CD14-positive monocyte (primary cell): ENCODE data around the gene ATP5PD. TPM values are rescaled to one million over a fixed set of nuclear protein-coding genes. Genes with fewer than 3 reads are reported as not detected.

Source experiments
- DNase-seq, 3 donors: peaks; one replicate each; pipeline ENCODE4 v3.0.0-alpha.2; 2011 to 2022
- H2AFZ ChIP-seq: 2 replicates; pipeline ENCODE4 v1.6.0; 2012; ENCODE audit warnings: mild to moderate bottlenecking, low read depth, low read length, inconsistent platforms; ENCODE audit not compliant: insufficient read depth, poor library complexity, severe bottlenecking
- H3K27ac ChIP-seq, 2 donors: 1 replicate in 1 of 2; 2 replicates in 1 of 2; pipeline ENCODE4 v1.5.1; 2012 to 2013; ENCODE audit warnings: low read length in 2 of 2, control low read depth in 1 of 2, inconsistent platforms in 1 of 2, low read depth in 1 of 2, mild to moderate bottlenecking in 1 of 2
- H3K27me3 ChIP-seq, 2 donors: one replicate each; pipeline versions ENCODE4 v1.6.0 to v1.6.1; 2011 to 2013; ENCODE audit warnings: low read length in 2 of 2; ENCODE audit not compliant: control insufficient read depth in 2 of 2, insufficient read depth in 2 of 2
- H3K36me3 ChIP-seq, 2 donors: replicated peaks in 1 of 2; 1 replicate in 1 of 2; 2 replicates in 1 of 2; pipeline versions ENCODE4 v1.5.1 to v1.6.1; 2012 to 2013; ENCODE audit warnings: low read length in 2 of 2, control low read depth in 1 of 2, inconsistent platforms in 1 of 2, mild to moderate bottlenecking in 1 of 2; ENCODE audit not compliant: insufficient read depth in 2 of 2, control insufficient read depth in 1 of 2
- H3K4me1 ChIP-seq, 2 donors: 1 replicate in 1 of 2; 2 replicates in 1 of 2; pipeline versions ENCODE4 v1.5.1 to v1.6.1; 2012 to 2013; ENCODE audit warnings: low read length in 2 of 2, control low read depth in 1 of 2, inconsistent platforms in 1 of 2, mild to moderate bottlenecking in 1 of 2, moderate library complexity in 1 of 2; ENCODE audit not compliant: insufficient read depth in 2 of 2, control insufficient read depth in 1 of 2
- H3K4me2 ChIP-seq: replicated peaks from 2 replicates; pipeline ENCODE3; 2012; ENCODE audit warnings: low read length, moderate library complexity, mild to moderate bottlenecking; ENCODE audit not compliant: poor library complexity, severe bottlenecking; ENCODE audit errors: extremely low read depth
- H3K4me3 ChIP-seq, 3 experiments: fragments of 200-600 bp in 1 of 3; sonication (generic) in 1 of 3; replicated peaks in 1 of 3; 1 replicate in 2 of 3; 2 replicates in 1 of 3; pipeline ENCODE4 v1.5.1; 2011 to 2013; ENCODE audit warnings: low read length in 3 of 3, mild to moderate bottlenecking in 3 of 3, control low read depth in 2 of 3, low read depth in 2 of 3, inconsistent platforms in 1 of 3, moderate library complexity in 1 of 3
- H3K79me2 ChIP-seq: 2 replicates; pipeline ENCODE4 v1.6.0; 2012; ENCODE audit warnings: mild to moderate bottlenecking, control low read depth, inconsistent platforms, low read length, moderate library complexity; ENCODE audit not compliant: insufficient read depth
- H3K9ac ChIP-seq: 2 replicates; pipeline ENCODE4 v1.6.0; 2017; ENCODE audit warnings: low read length, mild to moderate bottlenecking; ENCODE audit not compliant: insufficient read depth, poor library complexity, severe bottlenecking
- H3K9me3 ChIP-seq, 2 donors: replicated peaks in 1 of 2; 1 replicate in 1 of 2; 2 replicates in 1 of 2; pipeline versions ENCODE4 v1.5.1 to v1.6.1; 2012 to 2013; ENCODE audit warnings: low read length in 2 of 2, control low read depth in 1 of 2; ENCODE audit not compliant: control insufficient read depth in 1 of 2, insufficient read depth in 1 of 2
- H4K20me1 ChIP-seq: 2 replicates; pipeline ENCODE4 v1.6.0; 2012; ENCODE audit warnings: mild to moderate bottlenecking, low read length, control low read depth, moderate library complexity; ENCODE audit not compliant: insufficient read depth
- H3K27ac Mint-ChIP-seq, 7 donors: one replicate each; pipeline ENCODE4 v1.8.0; 2020; ENCODE audit warnings: mild to moderate bottlenecking in 7 of 7, mixed read lengths in 7 of 7, moderate library complexity in 6 of 7, inconsistent platforms in 2 of 7
- H3K27me3 Mint-ChIP-seq, 3 donors: one replicate each; pipeline ENCODE4 v1.8.0; 2021 to 2022; ENCODE audit warnings: low read depth in 3 of 3, mild to moderate bottlenecking in 3 of 3, mixed read lengths in 3 of 3, moderate library complexity in 3 of 3, inconsistent platforms in 1 of 3
- H3K36me3 Mint-ChIP-seq, 2 donors: one replicate each; pipeline ENCODE4 v1.8.0; 2020; ENCODE audit warnings: mixed read lengths in 2 of 2, inconsistent platforms in 1 of 2, mild to moderate bottlenecking in 1 of 2
- H3K4me1 Mint-ChIP-seq: one replicate; pipeline ENCODE4 v1.8.0; 2020; ENCODE audit warnings: mild to moderate bottlenecking, mixed read lengths
- H3K4me3 Mint-ChIP-seq, 2 donors: one replicate each; pipeline ENCODE4 v1.8.0; 2020; ENCODE audit warnings: mild to moderate bottlenecking in 2 of 2, mixed read lengths in 2 of 2, moderate library complexity in 1 of 2
- H3K9me3 Mint-ChIP-seq, 7 donors: one replicate each; pipeline ENCODE4 v1.8.0; 2020 to 2022; ENCODE audit warnings: mixed read lengths in 7 of 7, mild to moderate bottlenecking in 6 of 7, moderate library complexity in 6 of 7, inconsistent platforms in 2 of 7
- WGBS: methylation state at CpG from one replicate; pipeline ENCODE4 v1.1.5; 2013; ENCODE audit warnings: missing lambda C conversion rate; ENCODE audit not compliant: insufficient coverage; 5-methylcytosine and 5-hydroxymethylcytosine counted together
- intact Hi-C, 2 donors: fragments of 100-400 bp; cut with micrococcal nuclease; formaldehyde crosslinking; loops; one replicate each; pipeline versions ENCODE4 v1.15.0 to v1.15.1; 2023
- polyA plus RNA-seq, 3 donors: library from polyadenylated mRNA; depleted of rRNA in 1 of 3; unstranded in 2 of 3; stranded (reverse) in 1 of 3; fragments of 300-500 nt in 2 of 3; fragments of >200 nt in 1 of 3; fragmentation: Illumina TruSeq in 2 of 3; gene quantifications; 1 replicate in 2 of 3; 2 replicates in 1 of 3; pipeline ENCODE4 v1.2.3, GENCODE V29; 2012 to 2021
- TF ChIP-seq, protein P1 (sequence below): fragments of 200-600 bp; IDR thresholded peaks from one replicate; pipeline ENCODE4 v1.8.0; 2022; ENCODE audit warnings: antibody characterized with exemption, mild to moderate bottlenecking

The ATP5PD gene
- polyA plus RNA-seq, 3 donors = 139 to 451 (median 437) TPM

DNA sequence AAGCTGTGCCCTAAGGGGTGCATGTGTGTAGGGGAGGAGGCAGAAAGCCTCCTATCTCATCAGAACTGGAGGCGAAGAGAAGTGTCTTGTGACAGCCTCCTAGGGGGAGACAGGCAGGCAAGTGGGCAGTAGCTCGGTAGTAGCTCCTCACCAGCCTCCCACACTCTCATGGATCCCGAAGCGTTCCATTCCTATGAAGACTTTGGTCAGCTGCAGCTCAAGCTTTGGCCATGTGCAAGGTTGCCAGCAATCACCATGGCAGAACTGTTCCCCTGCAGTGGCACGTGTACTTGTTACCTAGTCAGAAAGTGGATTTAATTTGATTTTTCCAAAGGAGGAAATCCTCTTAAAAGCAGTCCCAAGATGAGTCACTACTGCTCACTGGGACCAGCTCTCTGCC is 27.6 kb downstream of the ATP5PD start:
- Mint-ChIP-seq H3K27ac (peak overlapping the region in 1 of 7 donors; percentile 22), H3K36me3 (peaks cover 60 to 65% of the 10 kb centered on the region in 2 donors), H3K4me3 (no peak overlapping the region), H3K27me3 (peaks cover 0 to 1% (median 0%) of the 10 kb centered on the region in 3 donors), H3K4me1 (peaks cover 5% of the 10 kb centered on the region), H3K9me3 (no peaks in the 10 kb centered on the region)
- Histone ChIP-seq H3K4me1 (no peaks in the 10 kb centered on the region), H3K27me3 (no peaks in the 10 kb centered on the region), H4K20me1 (peaks cover 9% of the 10 kb centered on the region), H2AFZ (no peak overlapping the region), H3K27ac (no peak overlapping the region), H3K4me2 (no peak overlapping the region), H3K4me3 (no peak overlapping the region), H3K36me3 (peaks cover 49 to 62% of the 10 kb centered on the region in 2 donors), H3K9me3 (no peaks in the 10 kb centered on the region), H3K9ac (no peak overlapping the region), H3K79me2 (peaks cover 8% of the 10 kb centered on the region)
- WGBS = 91% methylated on average over 3 of the region's 5 CpGs
- no peak for DNase-seq
- intact Hi-C loops = no loop called here
- TF ChIP-seq, protein P1, sequence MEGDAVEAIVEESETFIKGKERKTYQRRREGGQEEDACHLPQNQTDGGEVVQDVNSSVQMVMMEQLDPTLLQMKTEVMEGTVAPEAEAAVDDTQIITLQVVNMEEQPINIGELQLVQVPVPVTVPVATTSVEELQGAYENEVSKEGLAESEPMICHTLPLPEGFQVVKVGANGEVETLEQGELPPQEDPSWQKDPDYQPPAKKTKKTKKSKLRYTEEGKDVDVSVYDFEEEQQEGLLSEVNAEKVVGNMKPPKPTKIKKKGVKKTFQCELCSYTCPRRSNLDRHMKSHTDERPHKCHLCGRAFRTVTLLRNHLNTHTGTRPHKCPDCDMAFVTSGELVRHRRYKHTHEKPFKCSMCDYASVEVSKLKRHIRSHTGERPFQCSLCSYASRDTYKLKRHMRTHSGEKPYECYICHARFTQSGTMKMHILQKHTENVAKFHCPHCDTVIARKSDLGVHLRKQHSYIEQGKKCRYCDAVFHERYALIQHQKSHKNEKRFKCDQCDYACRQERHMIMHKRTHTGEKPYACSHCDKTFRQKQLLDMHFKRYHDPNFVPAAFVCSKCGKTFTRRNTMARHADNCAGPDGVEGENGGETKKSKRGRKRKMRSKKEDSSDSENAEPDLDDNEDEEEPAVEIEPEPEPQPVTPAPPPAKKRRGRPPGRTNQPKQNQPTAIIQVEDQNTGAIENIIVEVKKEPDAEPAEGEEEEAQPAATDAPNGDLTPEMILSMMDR = no peak

DNA sequence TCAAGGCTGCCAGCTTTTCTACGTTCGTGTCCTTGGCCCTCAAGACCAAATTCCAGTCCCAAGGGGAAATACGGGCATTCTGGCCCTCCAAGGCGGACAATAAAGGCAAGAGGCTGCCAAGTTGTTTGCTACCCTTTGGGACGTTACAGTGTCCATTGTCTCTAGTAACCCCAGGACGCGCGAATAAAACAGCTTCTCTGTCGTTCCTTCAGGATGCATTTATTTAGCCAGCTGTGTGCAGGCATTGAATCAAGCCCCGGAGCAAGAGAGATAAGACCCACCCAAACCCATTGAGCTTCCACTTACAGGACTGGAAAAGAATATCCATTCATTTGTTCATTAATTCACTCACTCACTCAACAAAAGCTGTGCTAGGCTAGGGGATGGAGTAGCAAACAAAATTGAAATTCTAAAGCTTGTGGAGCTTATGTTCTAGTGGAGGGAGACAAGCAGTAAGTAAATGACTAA is 33.6 kb downstream of the ATP5PD start:
- 0% methylated on average over 9 of the region's 10 CpGs for WGBS
- Mint-ChIP-seq H3K27ac (peak overlapping the region in 6 of 7 donors; percentile 35 to 91 (median 75)), H3K4me3 (peak overlapping the region; percentile 93 to 97), H3K36me3 (peaks cover 17% of the 10 kb centered on the region in 2 donors), H3K9me3 (no peaks in the 10 kb centered on the region), H3K4me1 (peaks cover 20% of the 10 kb centered on the region), H3K27me3 (peaks cover under 1 to 8% (median 4%) of the 10 kb centered on the region in 3 donors)
- intact Hi-C loops = no loop called here
- H3K4me1 ChIP-seq = peaks cover 17 to 22% of the 10 kb centered on the region in 2 donors
- peak overlapping the region; percentile 94 for H3K4me2 ChIP-seq
- peaks cover 19% of the 10 kb centered on the region for H3K79me2 ChIP-seq
- peak overlapping the region; percentile 82 for H3K9ac ChIP-seq
- H3K36me3 ChIP-seq = peaks cover 9 to 17% of the 10 kb centered on the region in 2 donors
- no peaks in the 10 kb centered on the region for H3K27me3 ChIP-seq
- no peak for DNase-seq
- H3K9me3 ChIP-seq = no peaks in the 10 kb centered on the region
- H3K4me3 ChIP-seq = peak overlapping the region; percentile 90 to 97 (median 94)
- peaks cover 20% of the 10 kb centered on the region for H4K20me1 ChIP-seq
- TF ChIP-seq, protein P1 = no peak
- peak overlapping the region; percentile 97 for H2AFZ ChIP-seq
- H3K27ac ChIP-seq = peak overlapping the region; percentile 22 to 80
